SK-N-DZ (cell line): ENCODE results near the gene DPF1.
A peak's percentile ranks its signal among the peaks of the same experiment; 100 is the strongest.

Experiments used
- DNase-seq: peaks from one replicate; pipeline ENCODE4 v3.0.0-alpha.2; 2015; ENCODE audit warnings: low spot score

Gene DPF1

GRCh38 chr19:38221919-38222830 lies 1.8 kb downstream of the DPF1 start:
- DNase-seq, result no peak

- DNase-seq, result no peak
Measured at GRCh38 chr19:38221421-38221820, 2.6 kb downstream of the DPF1 start.

DNA sequence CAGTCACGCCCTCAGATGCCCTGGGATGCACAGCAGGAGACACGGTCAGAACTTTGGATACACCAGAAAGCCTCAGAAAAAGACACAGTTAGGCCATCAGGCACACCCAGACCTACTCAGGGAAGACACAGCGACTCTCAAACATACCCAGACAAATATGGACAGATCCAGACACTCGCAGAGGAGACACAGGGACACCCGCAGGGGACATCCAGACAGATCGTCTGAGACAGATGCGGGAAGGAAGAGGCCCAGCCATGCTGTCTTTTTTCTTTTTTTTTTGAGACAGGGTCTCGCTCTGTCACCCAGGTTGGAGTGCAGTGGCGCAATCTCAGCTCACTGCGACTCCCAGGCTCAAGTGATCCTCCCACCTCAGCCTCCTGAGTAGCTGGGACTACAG lies 4.8 kb downstream of the DPF1 start:
- DNase-seq, result no peak

DNA sequence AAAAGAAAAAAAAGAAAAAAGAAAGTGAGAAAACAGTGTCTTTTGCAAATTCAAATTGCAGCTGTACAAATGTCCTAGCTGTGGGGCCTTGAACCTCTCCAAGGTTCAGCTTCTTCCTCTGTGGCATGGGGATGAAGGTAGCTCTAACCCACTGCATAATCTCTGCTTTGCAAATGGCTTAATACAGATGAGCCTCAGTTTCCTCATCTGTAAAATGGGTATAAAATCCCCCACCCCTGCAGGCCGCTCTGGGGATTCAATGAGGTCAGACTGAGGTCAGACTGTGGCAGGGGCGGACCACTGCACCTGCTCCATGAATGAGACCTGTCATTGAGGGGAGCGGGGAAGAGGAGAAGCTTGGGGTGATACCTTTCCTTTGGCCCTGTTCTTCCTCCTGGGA lies 5.8 kb downstream of the DPF1 start:
- DNase-seq, result no peak

- DNase-seq, result peak; percentile 51
Measured at GRCh38 chr19:38216785-38217641, 7.0 kb downstream of the DPF1 start.

GRCh38 chr19:38213911-38214625 lies 10.0 kb downstream of the DPF1 start:
- no peak for DNase-seq

- no peak for DNase-seq
Measured at GRCh38 chr19:38213469-38213868, 10.6 kb downstream of the DPF1 start.

DNA sequence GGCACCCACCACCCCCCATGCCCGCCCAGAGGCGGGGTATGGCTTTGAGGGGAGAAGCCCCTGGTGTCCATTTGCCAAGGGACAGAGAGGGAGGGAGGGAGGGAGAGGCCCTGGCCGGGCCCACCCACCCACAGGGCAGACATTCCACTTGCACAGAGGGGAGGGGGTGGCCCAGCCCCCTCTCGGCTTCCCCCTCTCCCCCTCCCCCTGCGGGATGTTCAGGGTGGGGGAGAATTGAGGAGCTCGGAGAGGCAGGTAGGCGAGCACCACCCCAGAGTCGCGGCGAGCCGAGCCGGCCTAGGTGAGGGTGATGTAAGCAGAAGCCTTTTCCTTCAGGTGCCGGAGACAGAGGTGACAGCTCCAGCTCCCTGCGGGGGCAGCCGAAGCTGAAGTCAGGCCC lies 12.3 kb downstream of the DPF1 start:
- no peak for DNase-seq

- DNase-seq, result no peak
Measured at GRCh38 chr19:38211151-38211591, 12.9 kb downstream of the DPF1 start.

DNA sequence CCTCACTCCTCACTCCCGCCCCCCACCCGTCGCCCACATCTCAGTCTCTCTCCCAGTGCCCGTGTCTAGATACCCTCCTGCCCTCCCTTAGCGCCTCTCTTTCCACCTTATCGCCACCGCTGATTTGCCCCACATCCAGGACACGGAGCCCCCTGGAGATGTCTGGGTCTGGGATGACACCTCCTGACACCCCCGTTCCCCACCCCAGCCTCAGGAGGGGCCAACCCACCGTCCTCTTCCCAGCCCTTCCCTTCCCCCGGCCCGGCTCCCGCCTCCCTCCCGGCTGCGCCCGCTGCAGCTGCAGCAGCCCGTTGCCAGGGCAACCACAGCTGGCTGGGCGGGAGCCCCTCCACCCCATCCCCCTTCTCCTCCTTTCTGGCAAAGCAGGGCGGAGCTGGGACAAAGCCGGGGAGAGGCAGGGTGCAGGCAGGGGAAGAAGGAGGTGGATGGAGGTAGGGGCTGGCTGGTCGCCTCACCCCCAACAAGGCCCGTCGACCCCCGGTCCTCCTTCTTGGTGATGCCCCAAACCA lies 13.5 kb downstream of the DPF1 start:
- peak; percentile 77 for DNase-seq

DNA sequence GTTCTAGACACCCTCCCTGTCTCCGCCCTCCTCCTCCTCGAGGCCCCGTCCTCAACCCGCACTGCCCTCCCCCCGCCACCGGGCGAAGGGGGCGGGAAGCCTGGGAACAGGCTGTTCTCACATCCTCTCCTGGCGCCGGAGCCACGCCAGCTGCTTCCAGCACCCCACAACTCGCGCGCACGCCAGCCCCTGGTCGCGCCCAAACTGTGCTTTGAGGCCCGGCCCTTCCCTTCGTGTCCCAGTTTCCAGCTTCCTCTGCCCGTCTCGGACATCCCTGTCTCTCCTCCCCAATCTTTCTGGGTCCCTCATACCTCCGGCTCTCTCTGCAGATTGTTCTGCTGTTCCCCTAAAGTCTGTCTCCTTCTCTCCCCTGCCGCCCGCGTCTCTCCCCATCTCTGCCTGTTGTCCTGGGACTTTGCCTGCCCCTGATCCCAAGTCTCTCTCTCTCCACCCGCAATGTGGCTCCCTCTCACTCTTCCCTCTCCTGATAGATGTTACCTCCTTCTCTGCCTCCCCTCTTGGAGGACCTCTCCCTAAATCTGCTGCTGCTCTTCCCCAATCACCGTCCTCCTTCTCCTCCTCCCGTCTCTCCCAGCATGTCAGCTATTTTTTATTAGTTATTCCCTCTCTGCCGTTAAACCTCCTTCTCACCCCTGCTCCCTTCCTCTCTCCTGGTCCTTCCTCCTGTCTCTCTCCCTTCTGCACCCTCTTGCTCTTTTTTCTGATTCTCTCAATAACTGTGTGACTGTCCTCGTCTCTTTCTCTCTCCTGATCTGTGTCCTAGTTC lies 14.2 kb downstream of the DPF1 start:
- DNase-seq, result peak; percentile 38

DNA sequence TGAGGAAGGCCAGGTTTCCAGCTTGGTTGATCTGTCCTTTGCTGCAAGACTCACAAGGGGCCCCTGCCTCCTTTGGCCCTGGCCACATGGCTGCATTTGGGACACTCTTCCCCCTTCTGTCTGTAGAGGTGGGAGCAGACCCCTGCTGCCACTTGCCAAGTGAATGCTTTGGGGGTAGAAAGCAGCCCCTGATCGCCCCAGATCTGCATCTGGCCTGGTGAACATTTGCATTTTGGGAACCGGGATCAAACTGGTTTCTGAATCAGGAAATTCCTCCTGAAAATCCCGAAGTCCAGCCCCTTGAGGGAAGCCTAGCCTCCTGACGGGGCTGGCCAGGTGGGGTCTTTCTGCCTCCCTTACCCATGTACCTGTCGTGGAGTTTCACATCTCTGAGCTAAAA lies 14.9 kb downstream of the DPF1 start:
- no peak for DNase-seq

DNA sequence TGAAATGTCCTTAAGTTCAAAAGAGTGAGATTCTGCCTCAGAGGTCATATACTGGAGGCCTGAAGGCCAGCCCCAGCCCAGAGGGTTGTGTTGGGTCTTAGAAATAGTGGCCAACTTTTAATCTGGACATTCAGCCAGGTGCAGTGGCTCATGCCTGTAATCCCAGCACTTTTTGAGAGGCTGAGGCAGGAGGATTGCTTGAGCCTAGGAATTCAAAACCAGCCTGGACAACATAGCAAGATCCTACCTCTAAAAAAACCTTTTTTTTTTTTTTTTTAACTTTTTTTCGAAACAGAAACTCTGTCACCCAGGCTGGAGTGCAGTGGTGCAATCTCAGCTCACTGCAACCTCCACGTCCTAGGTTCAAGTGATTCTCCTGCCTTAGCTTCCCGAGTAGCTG lies 15.5 kb downstream of the DPF1 start:
- no peak for DNase-seq

GRCh38 chr19:38207543-38207942 lies 16.5 kb downstream of the DPF1 start:
- DNase-seq, result no peak

- no peak for DNase-seq
Measured at GRCh38 chr19:38206928-38207327, 17.1 kb downstream of the DPF1 start.

GRCh38 chr19:38206006-38206745 lies 17.8 kb downstream of the DPF1 start:
- DNase-seq, result no peak

- no peak for DNase-seq
Measured at GRCh38 chr19:38204728-38205127, 19.3 kb downstream of the DPF1 start.

- no peak for DNase-seq
Measured at GRCh38 chr19:38204096-38204495, 19.9 kb downstream of the DPF1 start.

DNA sequence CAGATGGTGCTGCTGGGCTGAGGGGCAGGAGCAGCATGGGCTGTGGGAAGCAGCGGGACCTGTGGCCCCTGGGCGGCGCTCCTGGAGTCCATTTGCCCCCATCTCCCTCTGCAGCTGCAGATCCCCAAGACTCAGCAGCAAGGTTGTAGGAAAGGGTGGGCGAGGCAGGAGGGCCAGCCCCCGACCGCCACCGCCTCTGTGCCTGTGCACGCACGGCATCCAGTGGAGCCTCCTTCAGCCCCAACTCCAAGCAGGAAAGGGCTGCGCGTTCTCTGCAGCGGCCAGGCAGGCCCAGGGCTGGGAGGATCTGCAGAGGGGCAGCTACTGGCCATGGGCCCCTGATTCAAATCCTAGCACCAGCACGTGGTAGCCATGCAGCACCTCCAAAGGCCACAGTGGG lies 20.8 kb downstream of the DPF1 start:
- DNase-seq, result no peak

- DNase-seq, result no peak
Measured at GRCh38 chr19:38202504-38202903, 21.5 kb downstream of the DPF1 start.
